H1 (cell line): ENCODE measurements around the gene ZBTB4. TPM values are rescaled to one million over a fixed set of nuclear protein-coding genes. Genes with fewer than 3 reads are reported as not detected.

Experiments
- CTCF ChIA-PET: fragments of 300-600 bp; sonication (Branson Sonifier 250); formaldehyde crosslinking; loops from one replicate; lab custom pipeline; 2021; ENCODE audit not compliant: partially characterized antibody; lab: Charles Lee
- POLR2A ChIA-PET: fragments of 300-600 bp; sonication (Branson Sonifier 250); formaldehyde crosslinking; loops from one replicate; lab custom pipeline; 2021; ENCODE audit warnings: inconsistent platforms; ENCODE audit not compliant: partially characterized antibody; lab: Charles Lee
- DNase-seq, 2 experiments: peaks; one replicate each; pipeline versions ENCODE4 v3.0.0 to v3.0.0-alpha.2; 2010 to 2022; ENCODE audit warnings: low spot score in 2 of 2, low read depth in 1 of 2, mixed read lengths in 1 of 2
- FAIRE-seq: peaks from 2 replicates; lab custom pipeline; 2011; peaks lifted over from hg19 to GRCh38; lab: Jason Lieb, UNC
- H2AFZ ChIP-seq: 2 replicates; pipeline ENCODE4 v1.8.1; 2012; ENCODE audit warnings: low read length, inconsistent platforms
- H2AK5ac ChIP-seq: 2 replicates; pipeline ENCODE4 v1.6.1; 2013; ENCODE audit warnings: low read depth, low read length
- H2BK120ac ChIP-seq: replicated peaks from 2 replicates; pipeline ENCODE3; 2013; ENCODE audit warnings: low read depth, low read length, inconsistent platforms
- H2BK12ac ChIP-seq: 2 replicates; pipeline ENCODE4 v1.6.1; 2013; ENCODE audit warnings: low read depth, low read length
- H2BK15ac ChIP-seq: 2 replicates; pipeline ENCODE4 v1.6.1; 2013; ENCODE audit warnings: low read length
- H2BK20ac ChIP-seq: 2 replicates; pipeline ENCODE4 v1.6.1; 2013; ENCODE audit warnings: low read length
- H2BK5ac ChIP-seq: 2 replicates; pipeline ENCODE4 v1.6.1; 2013; ENCODE audit warnings: low read depth, low read length
- H3K14ac ChIP-seq: 2 replicates; pipeline ENCODE4 v1.6.1; 2013; ENCODE audit warnings: inconsistent platforms; ENCODE audit not compliant: insufficient read length
- H3K18ac ChIP-seq: 2 replicates; pipeline ENCODE4 v1.6.1; 2013; ENCODE audit warnings: low read length; ENCODE audit errors: extremely low read depth
- H3K23ac ChIP-seq: 2 replicates; pipeline ENCODE4 v1.6.1; 2013; ENCODE audit warnings: inconsistent platforms; ENCODE audit not compliant: insufficient read length
- H3K23me2 ChIP-seq: 2 replicates; pipeline ENCODE4 v1.6.1; 2013; ENCODE audit warnings: low read depth, low read length
- H3K27ac ChIP-seq: 2 replicates; pipeline ENCODE4 v1.6.1; 2011; ENCODE audit warnings: low read depth, low read length, inconsistent platforms
- H3K27me3 ChIP-seq, 4 experiments: replicated peaks in 1 of 4; 1 replicate in 1 of 4; 2 replicates in 3 of 4; pipeline versions ENCODE4 v1.6.1 to v1.8.1; 2011 to 2013; ENCODE audit warnings: low read length in 3 of 4, mild to moderate bottlenecking in 3 of 4, inconsistent platforms in 2 of 4, mixed read lengths in 2 of 4, moderate library complexity in 1 of 4; ENCODE audit not compliant: control insufficient read depth in 3 of 4, insufficient read depth in 3 of 4; ENCODE audit errors: extremely low read depth in 1 of 4
- H3K36me3 ChIP-seq, 4 experiments: 2 replicates each; pipeline versions ENCODE4 v1.6.1 to v1.8.1; 2011 to 2013; ENCODE audit warnings: mild to moderate bottlenecking in 4 of 4, low read length in 3 of 4, moderate library complexity in 2 of 4, control low read depth in 1 of 4, inconsistent platforms in 1 of 4; ENCODE audit not compliant: insufficient read depth in 4 of 4, control insufficient read depth in 2 of 4
- H3K4ac ChIP-seq: replicated peaks from 2 replicates; pipeline ENCODE3; 2013; ENCODE audit warnings: low read length, low read depth, mixed read lengths, inconsistent platforms; ENCODE audit not compliant: insufficient read length
- H3K4me1 ChIP-seq, 4 experiments: replicated peaks in 1 of 4; 1 replicate in 1 of 4; 2 replicates in 3 of 4; pipeline versions ENCODE4 v1.6.1 to v1.8.1; 2011 to 2013; ENCODE audit warnings: low read length in 3 of 4, inconsistent platforms in 2 of 4, mixed read lengths in 1 of 4; ENCODE audit not compliant: insufficient read depth in 4 of 4, control insufficient read depth in 3 of 4
- H3K4me2 ChIP-seq, 2 experiments: 2 replicates each; pipeline versions ENCODE4 v1.6.1 to v1.8.1; 2011 to 2013; ENCODE audit warnings: low read depth in 2 of 2, low read length in 2 of 2, control low read depth in 1 of 2, inconsistent platforms in 1 of 2, mild to moderate bottlenecking in 1 of 2; ENCODE audit not compliant: insufficient read depth in 1 of 2
- H3K4me3 ChIP-seq, 4 experiments: fragments of 200-600, 300-600 bp in 1 of 4; sonication (generic), shearing (Covaris generic), sonication (Bioruptor Twin) in 1 of 4; 2 replicates each; pipeline versions ENCODE4 v1.5.1 to v1.8.1; 2011 to 2016; ENCODE audit warnings: low read length in 4 of 4, low read depth in 3 of 4, control low read depth in 2 of 4, inconsistent platforms in 2 of 4, mild to moderate bottlenecking in 2 of 4, mixed read lengths in 1 of 4, moderate library complexity in 1 of 4; ENCODE audit not compliant: insufficient read depth in 2 of 4; ENCODE audit errors: extremely low read depth in 1 of 4
- H3K56ac ChIP-seq: replicated peaks from 2 replicates; pipeline ENCODE3; 2013; ENCODE audit warnings: low read depth, mild to moderate bottlenecking, mixed read lengths, low read length, inconsistent platforms; ENCODE audit not compliant: insufficient read length
- H3K79me1 ChIP-seq: 2 replicates; pipeline ENCODE4 v1.6.1; 2013; ENCODE audit warnings: low read depth, low read length, control low read depth
- H3K79me2 ChIP-seq, 2 experiments: 2 replicates each; pipeline versions ENCODE4 v1.6.1 to v1.8.1; 2012 to 2013; ENCODE audit warnings: low read length in 2 of 2, mild to moderate bottlenecking in 2 of 2, inconsistent platforms in 1 of 2; ENCODE audit not compliant: insufficient read depth in 2 of 2, control insufficient read depth in 1 of 2
- H3K9ac ChIP-seq, 4 experiments: replicated peaks in 1 of 4; 1 replicate in 1 of 4; 2 replicates in 3 of 4; pipeline versions ENCODE4 v1.6.1 to v1.8.1; 2011 to 2013; ENCODE audit warnings: low read depth in 3 of 4, low read length in 3 of 4, control low read depth in 2 of 4, mild to moderate bottlenecking in 2 of 4, moderate library complexity in 2 of 4, inconsistent platforms in 1 of 4; ENCODE audit errors: extremely low read depth in 1 of 4
- H3K9me3 ChIP-seq, 2 experiments: 2 replicates each; pipeline versions ENCODE4 v1.6.1 to v1.8.1; 2012 to 2013; ENCODE audit warnings: mild to moderate bottlenecking in 2 of 2, moderate library complexity in 2 of 2, control low read depth in 1 of 2, inconsistent platforms in 1 of 2, low read depth in 1 of 2, low read length in 1 of 2, mixed read lengths in 1 of 2; ENCODE audit not compliant: insufficient read depth in 2 of 2
- H4K20me1 ChIP-seq, 2 experiments: replicated peaks in 1 of 2; 2 replicates each; pipeline versions ENCODE3 to v1.8.1; 2011 to 2013; ENCODE audit warnings: inconsistent platforms in 2 of 2, low read length in 2 of 2, mild to moderate bottlenecking in 1 of 2; ENCODE audit not compliant: insufficient read depth in 2 of 2, control insufficient read depth in 1 of 2
- H4K5ac ChIP-seq: 2 replicates; pipeline ENCODE4 v1.6.1; 2013; ENCODE audit warnings: low read length, low read depth, mixed read lengths, inconsistent platforms; ENCODE audit not compliant: insufficient read length
- H4K8ac ChIP-seq: 2 replicates; pipeline ENCODE4 v1.8.0; 2013; ENCODE audit warnings: mild to moderate bottlenecking, moderate library complexity, low read length, inconsistent platforms; ENCODE audit not compliant: insufficient read depth; ENCODE audit errors: extremely low read depth
- H4K91ac ChIP-seq: replicated peaks from 2 replicates; pipeline ENCODE3; 2013; ENCODE audit warnings: low read length, mixed read lengths, inconsistent platforms; ENCODE audit not compliant: insufficient read length
- CEBPB ChIP-seq: IDR thresholded peaks from 2 replicates; pipeline ENCODE4 v1.6.1; 2012; ENCODE audit warnings: low read depth, low read length
- CREB1 ChIP-seq: IDR thresholded peaks from 2 replicates; pipeline ENCODE4 v1.6.1; 2012; ENCODE audit warnings: inconsistent platforms
- EGR1 ChIP-seq: IDR thresholded peaks from 2 replicates; pipeline ENCODE4 v1.6.1; 2011; ENCODE audit warnings: low read depth, low read length, borderline replicate concordance
- GTF2F1 ChIP-seq: IDR thresholded peaks from 2 replicates; pipeline ENCODE4 v1.6.1; 2012; ENCODE audit warnings: low read depth, low read length, improper control_type of control experiment, borderline replicate concordance
- HDAC2 ChIP-seq, 2 experiments: fragments of 300-600 bp in 1 of 2; sonication (generic) in 1 of 2; IDR thresholded peaks; 2 replicates each; pipeline ENCODE4 v1.6.1; 2011 to 2012; ENCODE audit warnings: low read depth in 2 of 2, low read length in 2 of 2, mild to moderate bottlenecking in 2 of 2, moderate library complexity in 2 of 2, borderline replicate concordance in 1 of 2, inconsistent platforms in 1 of 2
- NANOG ChIP-seq: IDR thresholded peaks from 2 replicates; pipeline ENCODE4 v1.6.1; 2011; ENCODE audit warnings: low read length, low read depth, mild to moderate bottlenecking, inconsistent platforms; ENCODE audit not compliant: insufficient read depth, poor library complexity, severe bottlenecking
- POU5F1 ChIP-seq: IDR thresholded peaks from 2 replicates; pipeline ENCODE4 v1.6.1; 2011; ENCODE audit warnings: low read depth, mild to moderate bottlenecking, low read length, moderate library complexity
- RBBP5 ChIP-seq: IDR thresholded peaks from 2 replicates; pipeline ENCODE4 v1.7.1; 2012; ENCODE audit warnings: low read depth, mild to moderate bottlenecking, inconsistent platforms, low read length, moderate library complexity, borderline replicate concordance
- RNF2 ChIP-seq: fragments of 200-900, 300-1000 bp; sonication (generic); IDR thresholded peaks from 2 replicates; pipeline ENCODE4 v1.7.1; 2016; ENCODE audit warnings: borderline replicate concordance, low read depth, mild to moderate bottlenecking, antibody characterized with exemption, low read length; ENCODE audit not compliant: poor library complexity, severe bottlenecking; ENCODE audit errors: missing control alignments
- RXRA ChIP-seq: IDR thresholded peaks from 2 replicates; pipeline ENCODE4 v1.6.1; 2011; ENCODE audit warnings: low read depth, mild to moderate bottlenecking, low read length, moderate library complexity; ENCODE audit not compliant: insufficient read depth
- TAF7 ChIP-seq: optimal IDR thresholded peaks from 2 replicates; pipeline ENCODE3; 2011; ENCODE audit warnings: low read depth, mild to moderate bottlenecking, inconsistent platforms, low read length, moderate library complexity, borderline replicate concordance
- USF2 ChIP-seq: IDR thresholded peaks from 2 replicates; pipeline ENCODE4 v1.6.1; 2011; ENCODE audit warnings: low read length, improper control_type of control experiment
- polyA plus RNA-seq, 7 experiments: library from polyadenylated mRNA; depleted of rRNA in 3 of 7; stranded (reverse) in 5 of 7; unstranded in 2 of 7; fragments of >200 nt in 5 of 7; fragments of 200-250 nt in 2 of 7; gene quantifications; 1 replicate in 5 of 7; 2 replicates in 1 of 7; 4 replicates in 1 of 7; pipeline versions ENCODE4 v1.2.1 to v1.2.3, GENCODE V29; 2011 to 2013; ENCODE audit warnings: missing spikeins in 2 of 7, mixed read lengths in 2 of 7
- total RNA-seq: library from RNA; stranded (reverse); fragmentation: NEBNext Ultra II Directional; extraction: Animal tissue kit (Norgen Biotek cat#: 25700); gene quantifications from 2 replicates; pipeline ENCODE4 v1.2.1, GENCODE V29; 2021
- TF ChIP-seq, protein P1 (sequence below): IDR thresholded peaks from 2 replicates; pipeline ENCODE4 v1.6.1; 2011; ENCODE audit warnings: low read depth, mild to moderate bottlenecking, low read length; ENCODE audit not compliant: insufficient read depth

ZBTB4 gene
- total and polyA plus RNA-seq, 2 of the 8 experiments (the other 6 are each of a cell fraction or from before 2014, with no cell fraction given): 5.9 to 10.1 TPM

DNA sequence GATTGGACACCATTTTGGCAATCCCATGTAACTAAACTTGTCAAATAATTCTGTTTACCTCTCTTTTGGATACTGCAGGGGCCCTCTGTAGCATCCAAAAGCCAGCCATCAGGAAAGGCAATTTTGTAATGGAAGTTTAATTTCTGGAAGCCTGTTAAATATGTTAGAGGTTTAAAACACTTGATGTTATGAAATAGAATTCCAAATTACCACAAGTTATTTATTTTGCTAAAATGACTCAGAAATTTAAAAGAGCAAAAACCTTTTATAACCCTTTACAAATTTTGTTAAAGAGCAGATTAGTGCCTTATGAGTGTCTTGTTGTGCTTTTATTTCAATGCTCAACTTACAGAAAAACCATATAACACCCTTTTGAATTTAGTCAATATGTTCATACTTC, 49.4 kb upstream of the ZBTB4 start:
- Histone ChIP-seq H4K91ac (no peak overlapping the region), H2BK12ac (no peak overlapping the region), H3K27ac (no peak overlapping the region), H4K5ac (no peak overlapping the region), H3K4me3 (no peak overlapping the region), H3K4me1 (no peaks in the 10 kb centered on the region), H3K18ac (no peak overlapping the region), H3K79me2 (no peaks in the 10 kb centered on the region), H3K9ac (no peak overlapping the region), H2BK20ac (no peak overlapping the region), H3K9me3 (peaks cover 8 to 22% of the 10 kb centered on the region in 2 experiments; a peak in 3 of 4 replicates), H3K14ac (no peak overlapping the region), H2BK5ac (no peak overlapping the region), H4K8ac (no peak overlapping the region), H3K79me1 (no peaks in the 10 kb centered on the region), H3K23me2 (no peaks in the 10 kb centered on the region), H2BK15ac (no peak overlapping the region), H2AFZ (no peak overlapping the region), H4K20me1 (no peaks in the 10 kb centered on the region), H3K56ac (no peak overlapping the region), H3K23ac (no peak overlapping the region), H2BK120ac (no peak overlapping the region), H3K27me3 (no peaks in the 10 kb centered on the region), H3K36me3 (no peaks in the 10 kb centered on the region), H3K4ac (no peak overlapping the region), H3K4me2 (no peak overlapping the region), H2AK5ac (no peak overlapping the region)
- POLR2A ChIA-PET: no interaction called here
- DNase-seq (no peak), FAIRE-seq (no peak)
- CTCF ChIA-PET: no interaction called here
- TF ChIP-seq GTF2F1 (no peak), RXRA (no peak), NANOG (no peak), HDAC2 (IDR thresholded peaks at IDR 0.05; ENCODE audit: borderline replicate concordance in 1 of 2, low read depth in 2 of 2, low read length in 2 of 2) (no peak), RNF2 (no peak), CEBPB (no peak), RBBP5 (no peak), TAF7 (no peak), CREB1 (no peak), USF2 (no peak), POU5F1 (no peak), EGR1 (no peak)
- TF ChIP-seq, protein P1, sequence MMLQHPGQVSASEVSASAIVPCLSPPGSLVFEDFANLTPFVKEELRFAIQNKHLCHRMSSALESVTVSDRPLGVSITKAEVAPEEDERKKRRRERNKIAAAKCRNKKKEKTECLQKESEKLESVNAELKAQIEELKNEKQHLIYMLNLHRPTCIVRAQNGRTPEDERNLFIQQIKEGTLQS: no peak
